Peyer's patch (tissue), 4 donors: ENCODE results near the gene CELSR1. TPM values are rescaled to one million over a fixed set of nuclear protein-coding genes. Genes with fewer than 3 reads are reported as not detected.

ENCODE experiments used
- DNase-seq, 3 donors: peaks; one replicate each; pipeline ENCODE4 v3.0.0-alpha.2; 2017 to 2019
- H3K27ac ChIP-seq, 4 donors: fragments of 200-600 bp; sonication (generic); one replicate each; pipeline ENCODE4 v1.5.1; 2016 to 2019
- H3K27me3 ChIP-seq, 2 donors: fragments of 200-600 bp; sonication (generic); one replicate each; pipeline ENCODE4 v1.5.1; 2019
- H3K36me3 ChIP-seq, 3 donors: fragments of 200-600 bp; sonication (generic); one replicate each; pipeline ENCODE4 v1.5.1; 2016 to 2019
- H3K4me1 ChIP-seq, 4 donors: fragments of 200-600 bp; sonication (generic); one replicate each; pipeline ENCODE4 v1.5.1; 2016 to 2019
- H3K4me3 ChIP-seq, 4 donors: fragments of 200-600 bp; sonication (generic); 1 replicate in 3 of 4; 2 replicates in 1 of 4; pipeline ENCODE4 v1.5.1; 2016 to 2019; ENCODE audit warnings: mild to moderate bottlenecking in 1 of 4
- H3K9me3 ChIP-seq, 4 donors: fragments of 200-600 bp; sonication (generic); one replicate each; pipeline ENCODE4 v1.5.1; 2016 to 2019; ENCODE audit warnings: mild to moderate bottlenecking in 1 of 4
- CTCF ChIP-seq, 6 experiments: fragments of 450-650 bp in 4 of 6; fragments of 200-600 bp in 2 of 6; sonication (generic) in 1 of 6; IDR thresholded peaks; one replicate each; pipeline ENCODE4 v1.5.1; 2017 to 2019; ENCODE audit warnings: antibody characterized with exemption in 6 of 6, mild to moderate bottlenecking in 3 of 6, moderate library complexity in 1 of 6
- POLR2A ChIP-seq, 2 donors: fragments of 450-650 bp; IDR thresholded peaks; one replicate each; pipeline ENCODE4 v1.5.1; 2017; ENCODE audit warnings: antibody characterized with exemption in 2 of 2, mild to moderate bottlenecking in 2 of 2, moderate library complexity in 2 of 2
- total RNA-seq, 4 donors: library from RNA; depleted of rRNA; stranded (reverse); fragments of >200 nt; gene quantifications; one replicate each; pipeline ENCODE4 v1.1.0, GENCODE V29; 2016

The CELSR1 gene
- total RNA-seq, 4 donors from 2014 or later: 1.1 to 22.3 (median 1.5) TPM

GRCh38 chr22:46362934-46363515 lies 174.4 kb downstream of the CELSR1 start:
- no peak overlapping the region for H3K4me3 ChIP-seq
- no peaks in the 10 kb centered on the region for H3K27me3 ChIP-seq
- peak in 2 of 3 donors; percentile 44 to 47 for DNase-seq
- H3K4me1 ChIP-seq: peaks cover 0 to 4% (median 2%) of the 10 kb centered on the region in 4 donors
- no peak for TF ChIP-seq POLR2A (IDR thresholded peaks at IDR 0.05)
- TF ChIP-seq CTCF (IDR thresholded peaks at IDR 0.05): no peak
- H3K27ac ChIP-seq: no peak overlapping the region
- no peaks in the 10 kb centered on the region for H3K9me3 ChIP-seq
- no peaks in the 10 kb centered on the region for H3K36me3 ChIP-seq

DNA sequence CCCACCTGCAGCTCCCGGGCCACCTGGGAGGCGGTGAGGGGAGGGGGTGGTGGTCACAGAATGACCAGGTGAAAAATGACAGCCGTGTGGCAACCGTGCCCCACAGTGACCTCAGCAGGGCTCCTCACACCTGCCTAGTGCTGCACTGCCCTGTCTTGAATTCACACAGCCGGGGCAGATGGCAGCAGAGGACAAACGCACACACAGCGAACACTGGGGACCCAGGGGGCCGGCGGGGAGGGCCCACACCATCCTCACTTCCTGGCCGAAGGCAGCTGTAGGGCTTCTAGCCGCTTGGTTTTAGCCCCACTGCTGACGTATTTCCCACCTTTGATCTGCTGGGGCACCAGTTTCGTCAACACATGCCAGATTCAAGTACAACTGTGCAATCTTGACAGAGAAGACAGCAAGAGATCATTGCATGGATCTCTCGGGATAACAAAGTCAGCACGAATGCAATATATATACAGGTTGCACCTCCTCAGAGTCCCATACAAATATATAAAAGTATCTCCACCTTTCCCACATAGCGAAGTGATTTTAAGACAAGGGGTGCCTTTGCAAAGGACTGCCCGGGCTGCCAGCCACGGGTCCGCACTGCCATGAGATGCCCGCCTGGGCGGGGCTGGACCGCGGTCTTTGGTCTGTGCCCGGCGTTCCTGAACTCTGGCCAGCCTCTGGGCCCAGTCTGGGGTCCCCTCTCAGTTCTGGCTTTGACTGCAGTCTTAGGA lies 175.1 kb downstream of the CELSR1 start:
- Histone ChIP-seq H3K9me3 (no peaks in the 10 kb centered on the region), H3K4me1 (peaks cover 0 to 2% (median under 1%) of the 10 kb centered on the region in 4 donors), H3K27me3 (no peaks in the 10 kb centered on the region), H3K4me3 (no peak overlapping the region), H3K27ac (no peak overlapping the region), H3K36me3 (peaks cover 0 to under 1% (median 0%) of the 10 kb centered on the region in 3 donors)
- TF ChIP-seq CTCF (IDR thresholded peaks at IDR 0.05): no peak
- no peak for TF ChIP-seq POLR2A (IDR thresholded peaks at IDR 0.05)
- peak; percentile 31 to 69 (median 50) for DNase-seq

DNA sequence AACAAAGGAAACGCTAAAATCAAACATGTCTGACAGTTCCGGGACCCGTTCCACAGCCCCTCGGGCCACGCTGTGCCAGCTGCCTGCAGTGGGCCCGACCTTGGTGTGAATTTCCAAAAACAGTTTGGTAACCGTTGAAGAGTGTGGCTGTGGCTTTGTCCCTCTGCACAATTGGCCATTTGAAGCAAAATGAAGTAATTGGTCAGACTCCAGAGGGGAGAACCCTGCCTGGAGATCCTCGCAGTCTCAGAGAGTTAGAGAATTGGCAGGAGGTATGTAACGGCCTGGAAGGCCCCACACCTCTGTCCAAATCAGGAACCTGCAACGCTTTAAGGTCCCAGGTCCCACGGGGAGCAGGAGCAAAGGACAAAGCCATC lies 175.6 kb downstream of the CELSR1 start:
- no peak overlapping the region for H3K4me3 ChIP-seq
- no peaks in the 10 kb centered on the region for H3K9me3 ChIP-seq
- no peaks in the 10 kb centered on the region for H3K27me3 ChIP-seq
- no peaks in the 10 kb centered on the region for H3K4me1 ChIP-seq
- H3K27ac ChIP-seq: no peak overlapping the region
- peaks cover 0 to 6% (median 0%) of the 10 kb centered on the region in 3 donors for H3K36me3 ChIP-seq
- TF ChIP-seq CTCF (IDR thresholded peaks at IDR 0.05) (no peak), POLR2A (IDR thresholded peaks at IDR 0.05) (no peak)
- DNase-seq: no peak

- no peak for TF ChIP-seq POLR2A (IDR thresholded peaks at IDR 0.05)
- TF ChIP-seq CTCF (IDR thresholded peaks at IDR 0.05): no peak
Observed at GRCh38 chr22:46360891-46361290, 176.5 kb downstream of the CELSR1 start.

GRCh38 chr22:46360097-46360496 lies 177.3 kb downstream of the CELSR1 start:
- no peak for TF ChIP-seq POLR2A (IDR thresholded peaks at IDR 0.05)
- no peak for TF ChIP-seq CTCF (IDR thresholded peaks at IDR 0.05)
- no peak for DNase-seq

More at GRCh38 chr22:46360891-46361290, 176.5 kb downstream of the CELSR1 start:
- Histone ChIP-seq H3K4me1 (no peaks in the 10 kb centered on the region), H3K27me3 (no peaks in the 10 kb centered on the region), H3K9me3 (no peaks in the 10 kb centered on the region), H3K36me3 (peaks cover 0 to 15% (median 0%) of the 10 kb centered on the region in 3 donors), H3K27ac (no peak overlapping the region), H3K4me3 (no peak overlapping the region)
- no peak for DNase-seq

More at GRCh38 chr22:46360097-46360496, 177.3 kb downstream of the CELSR1 start:
- Histone ChIP-seq H3K4me1 (no peaks in the 10 kb centered on the region), H3K9me3 (no peaks in the 10 kb centered on the region), H3K27ac (no peak overlapping the region), H3K27me3 (no peaks in the 10 kb centered on the region), H3K36me3 (peaks cover 0 to 20% (median 0%) of the 10 kb centered on the region in 3 donors), H3K4me3 (no peak overlapping the region)
